Measurements from ENCODE around the gene ACAD10.

The ACAD10 gene

DNA sequence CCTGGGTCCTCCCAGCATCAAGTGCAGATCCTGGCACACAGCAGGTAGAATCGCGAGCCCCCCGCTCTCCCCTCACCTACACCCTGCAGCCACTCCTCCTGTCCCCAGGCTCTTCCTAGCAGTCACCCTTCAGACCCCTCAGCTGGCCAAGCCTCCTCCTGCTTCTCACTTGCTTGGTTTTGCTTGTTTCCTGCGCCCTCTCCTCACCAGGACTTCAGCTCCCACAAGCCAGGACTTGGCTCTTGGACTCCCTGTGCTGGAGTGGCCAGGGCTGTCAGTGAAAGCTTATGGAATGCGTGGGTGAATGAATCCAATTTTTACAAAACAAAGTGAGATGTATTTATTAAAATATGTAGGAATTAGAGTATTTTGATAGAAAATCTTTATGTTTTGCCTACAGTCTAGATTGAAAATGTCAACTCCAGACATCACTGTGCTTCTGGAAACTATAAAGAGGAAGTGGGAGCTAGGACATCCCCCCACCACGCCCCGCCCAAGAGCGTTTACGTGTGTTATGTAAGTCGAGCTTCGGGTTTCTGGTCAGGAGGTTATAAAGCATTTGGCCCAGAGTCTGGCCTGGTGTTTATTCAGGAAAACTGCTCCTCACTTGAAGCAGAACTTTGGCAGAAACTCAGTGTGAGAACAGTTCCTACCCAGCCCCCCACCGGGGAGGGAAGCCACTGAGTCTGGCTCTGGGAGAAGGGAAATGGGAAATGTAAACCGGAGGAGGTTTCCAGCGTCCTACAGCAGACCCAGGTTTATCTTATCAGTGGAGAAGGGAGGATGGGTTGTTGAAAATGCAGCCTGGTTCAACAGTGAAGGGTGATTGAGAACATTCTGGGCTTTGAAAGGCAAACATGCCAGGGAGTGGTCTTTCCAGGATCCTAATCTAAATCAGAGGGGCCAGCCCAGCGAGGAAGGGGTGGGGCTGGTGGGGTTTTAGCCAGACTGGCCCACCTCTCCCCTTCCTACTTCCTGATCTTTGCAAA is 89.6 kb downstream of the ACAD10 start:
- DNase-seq (ENCODE audit: low read depth in 3 of 3), result no peak

DNA sequence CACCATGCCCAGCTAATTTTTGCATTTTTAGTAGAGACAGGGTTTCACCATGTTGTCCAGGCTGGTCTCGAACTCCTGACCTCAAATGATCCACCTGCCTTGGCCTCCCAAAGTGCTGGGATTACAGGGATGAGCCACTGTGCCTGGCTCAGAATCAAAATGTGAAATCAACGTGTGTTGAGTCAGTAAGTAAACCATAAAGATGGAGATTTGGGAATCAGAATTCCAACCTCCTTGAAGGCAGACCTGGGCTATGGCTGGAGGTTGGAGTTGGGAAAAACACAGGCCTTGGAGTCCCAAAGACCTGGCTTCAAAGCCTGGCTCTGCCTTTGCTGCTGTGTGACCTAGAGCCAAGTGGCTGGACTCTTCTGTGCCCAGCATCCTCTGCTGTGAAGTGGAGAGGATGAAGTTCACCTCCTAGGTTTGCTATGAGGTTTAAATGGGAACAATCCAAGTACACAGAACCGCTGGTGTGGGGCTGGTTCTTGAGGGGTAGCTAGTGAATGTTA is 91.0 kb downstream of the ACAD10 start:
- DNase-seq (ENCODE audit: low read depth in 3 of 3), result no peak

DNA sequence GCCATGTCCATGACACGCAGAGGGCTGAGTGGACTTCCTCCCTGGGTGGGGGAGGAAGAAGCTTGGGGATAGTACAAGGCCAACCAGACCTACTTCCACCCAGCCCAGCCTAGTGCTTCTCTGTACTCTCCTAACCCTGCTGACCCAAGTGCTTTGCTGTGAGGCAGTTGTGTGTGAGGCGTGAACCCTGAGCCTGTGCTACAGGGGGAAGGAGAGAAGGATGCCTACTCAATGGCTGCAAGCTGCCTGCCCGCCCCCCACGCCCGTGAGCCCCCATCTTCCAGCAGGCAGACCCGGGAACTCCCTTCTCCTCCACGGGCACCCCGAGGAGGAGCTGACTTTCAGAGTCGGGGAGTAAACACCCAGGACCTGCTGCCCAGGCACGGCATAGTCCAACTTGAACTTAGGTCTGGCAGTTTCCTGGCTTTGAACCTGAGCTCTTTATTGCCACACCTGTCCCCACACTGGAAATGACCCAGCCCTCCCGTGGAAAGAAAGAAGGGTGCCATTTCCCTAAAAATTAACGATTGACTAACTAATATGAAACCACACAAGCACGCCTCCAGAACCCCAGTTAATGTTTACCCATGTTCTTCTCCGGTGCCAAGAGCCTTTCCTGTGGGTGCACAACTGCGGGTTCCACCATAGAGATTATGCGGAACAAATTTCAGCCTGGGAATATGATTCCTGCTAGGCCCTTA is 91.6 kb downstream of the ACAD10 start:
- no peak for DNase-seq (ENCODE audit: low read depth in 3 of 3)

DNA sequence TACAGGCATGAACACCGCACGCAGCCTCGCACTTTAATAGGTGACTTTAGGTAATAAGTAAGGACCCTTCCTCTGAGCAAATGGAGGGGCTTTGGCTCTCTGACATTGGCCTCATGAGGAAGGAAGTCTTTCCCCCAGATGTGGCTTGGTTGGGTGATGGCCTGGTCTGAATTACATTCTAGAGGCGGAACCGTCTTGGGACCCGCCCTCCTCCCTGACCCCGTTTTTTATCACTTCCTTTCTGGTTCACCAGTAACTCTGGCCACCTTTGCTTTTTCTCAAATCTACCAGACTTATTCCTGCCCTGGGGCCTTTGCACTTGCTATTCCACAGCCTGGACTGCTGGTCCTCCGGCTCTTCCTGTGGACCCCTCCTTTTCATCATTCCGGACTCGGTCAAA is 94.3 kb downstream of the ACAD10 start:
- DNase-seq (ENCODE audit: low read depth in 3 of 3), result no peak

DNA sequence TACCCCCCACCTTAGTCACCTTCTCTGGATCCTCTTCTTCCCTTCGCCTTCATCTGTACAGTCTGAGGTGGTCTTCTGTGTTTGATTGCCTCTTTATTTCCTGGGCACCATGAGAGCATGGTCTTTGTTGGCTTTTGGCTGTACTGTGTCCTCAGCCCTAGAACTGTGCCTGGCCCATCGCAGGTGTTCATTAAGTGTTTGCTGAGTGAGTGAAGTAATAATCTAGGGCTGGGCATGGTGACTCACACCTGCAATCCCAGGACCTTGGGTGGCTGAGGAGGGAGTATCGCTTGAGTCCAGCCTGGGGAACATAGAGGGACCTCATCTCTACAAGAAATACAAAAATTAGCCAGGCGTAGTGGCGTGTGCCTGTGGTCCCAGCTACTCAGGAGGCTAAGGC is 94.8 kb downstream of the ACAD10 start:
- no peak for DNase-seq (ENCODE audit: low read depth in 3 of 3)

DNA sequence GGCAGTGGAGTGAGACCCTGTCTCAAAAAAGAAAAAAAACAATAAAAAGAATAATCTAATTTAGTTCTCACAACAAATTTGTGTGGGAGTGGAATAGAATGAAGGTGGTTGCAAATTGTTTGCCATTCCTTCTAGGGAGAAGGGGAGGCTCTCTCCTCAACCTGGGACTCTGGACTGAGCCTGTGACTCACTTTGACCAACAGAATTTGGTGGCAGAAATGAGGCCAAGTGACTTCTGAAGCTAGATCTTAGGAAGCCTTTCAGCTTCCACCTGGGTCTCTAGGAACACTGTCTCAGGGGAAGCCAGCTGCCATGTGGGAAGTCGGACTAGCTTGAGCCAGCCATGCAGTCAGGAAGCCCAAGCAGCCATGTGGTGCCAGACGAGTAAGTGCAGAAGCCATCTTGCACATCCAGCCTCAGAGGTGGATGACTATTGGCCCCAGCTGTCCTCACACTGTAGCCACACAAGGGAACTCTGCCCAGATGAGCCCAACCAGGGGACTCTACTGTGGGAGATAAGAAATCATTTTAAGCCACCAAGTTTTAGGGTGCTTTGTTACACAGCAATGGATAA is 95.3 kb downstream of the ACAD10 start:
- no peak for DNase-seq (ENCODE audit: low read depth in 3 of 3)

DNA sequence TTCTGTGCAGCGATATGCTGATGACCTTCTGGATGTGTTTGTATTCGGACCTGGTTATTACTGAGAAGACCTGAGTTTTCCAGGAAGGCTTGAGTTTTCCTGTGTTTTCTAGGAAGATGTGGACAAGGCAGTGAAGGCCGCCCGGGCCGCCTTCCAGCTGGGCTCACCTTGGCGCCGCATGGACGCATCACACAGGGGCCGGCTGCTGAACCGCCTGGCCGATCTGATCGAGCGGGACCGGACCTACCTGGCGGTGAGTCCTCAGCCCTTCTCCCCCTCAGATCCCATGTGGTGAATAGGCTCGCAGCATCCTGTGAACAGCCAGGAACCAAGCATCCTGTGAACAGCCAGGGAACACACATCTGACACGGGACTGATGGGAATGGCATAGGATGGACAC is 97.2 kb downstream of the ACAD10 start:
- no peak for DNase-seq (ENCODE audit: low read depth in 3 of 3)

DNA sequence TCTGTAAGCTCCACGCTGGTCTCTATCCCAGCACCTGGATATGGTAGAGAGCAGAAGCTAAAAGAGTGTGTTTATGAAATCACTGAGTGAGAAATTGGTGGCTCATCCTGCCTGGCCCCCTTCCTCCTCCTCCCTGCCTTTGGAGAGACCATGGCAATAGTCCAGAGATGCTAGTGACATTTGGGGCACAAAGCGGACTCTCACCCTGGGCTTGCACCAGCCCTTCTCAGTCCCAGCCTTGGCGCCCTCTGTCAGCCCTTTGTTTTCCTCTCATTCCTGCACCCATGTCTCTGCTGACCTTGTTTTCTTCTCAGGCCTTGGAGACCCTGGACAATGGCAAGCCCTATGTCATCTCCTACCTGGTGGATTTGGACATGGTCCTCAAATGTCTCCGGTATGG is 99.1 kb downstream of the ACAD10 start:
- no peak for DNase-seq (ENCODE audit: low read depth in 3 of 3)

DNA sequence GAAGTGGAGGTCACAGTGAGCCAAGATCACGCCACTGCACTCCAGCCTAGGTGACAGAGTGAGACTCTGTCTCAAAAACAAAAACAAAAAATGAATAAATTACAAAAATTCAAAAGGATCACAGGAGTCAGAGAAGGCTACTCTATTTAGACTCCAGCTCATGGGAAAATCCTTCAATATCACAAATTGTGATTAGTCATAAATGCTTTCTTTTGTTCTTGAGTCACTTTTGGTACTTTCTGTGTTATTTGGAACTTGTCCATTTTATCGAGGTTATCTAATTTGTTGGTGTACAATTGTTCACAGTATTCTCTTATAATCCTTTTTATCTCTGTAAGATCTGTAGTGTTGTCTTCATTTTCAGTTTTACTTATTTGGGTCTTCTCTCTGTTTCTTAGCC is 99.8 kb downstream of the ACAD10 start:
- no peak for DNase-seq (ENCODE audit: low read depth in 3 of 3)

DNA sequence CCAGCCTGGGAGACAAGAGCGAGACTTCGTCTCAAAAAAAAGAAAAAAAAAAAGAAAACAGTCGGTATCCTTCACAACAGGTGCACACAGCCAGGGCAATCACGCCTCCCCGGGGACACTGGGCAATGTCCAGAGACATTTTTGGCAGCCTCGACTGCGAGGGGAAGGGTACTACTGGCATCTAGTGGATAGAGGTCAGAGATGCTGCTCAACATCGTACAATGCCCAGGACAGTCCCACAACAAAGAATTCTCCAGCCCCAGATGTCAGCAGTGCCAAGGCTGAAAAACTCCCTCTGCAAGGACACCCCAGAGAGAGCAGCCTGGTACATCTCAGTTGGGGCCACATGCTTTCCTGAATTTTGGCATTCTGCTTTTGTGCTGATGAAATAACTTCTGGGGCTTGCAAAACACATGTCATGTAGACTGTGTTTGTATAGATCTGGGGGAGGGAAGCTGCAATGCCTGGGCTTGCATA is 102.4 kb downstream of the ACAD10 start:
- DNase-seq (ENCODE audit: low read depth in 3 of 3), result no peak

DNA sequence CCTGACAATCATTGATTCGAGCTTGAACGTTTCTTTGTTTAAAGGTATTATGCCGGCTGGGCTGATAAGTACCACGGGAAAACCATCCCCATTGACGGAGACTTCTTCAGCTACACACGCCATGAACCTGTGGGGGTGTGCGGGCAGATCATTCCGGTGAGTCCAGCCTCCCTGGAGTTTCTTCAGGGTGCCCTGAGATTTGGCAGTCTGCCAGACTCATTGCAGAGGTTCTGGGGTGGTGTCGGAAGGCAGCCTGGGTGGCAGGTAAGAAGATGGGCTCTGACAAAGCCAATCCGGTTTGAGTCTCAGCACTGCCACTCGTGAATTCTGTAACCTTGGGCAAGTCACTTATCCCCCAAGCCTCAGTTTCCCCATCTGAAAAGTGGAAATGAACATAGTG is 103.9 kb downstream of the ACAD10 start:
- no peak for DNase-seq (ENCODE audit: low read depth in 3 of 3)

DNA sequence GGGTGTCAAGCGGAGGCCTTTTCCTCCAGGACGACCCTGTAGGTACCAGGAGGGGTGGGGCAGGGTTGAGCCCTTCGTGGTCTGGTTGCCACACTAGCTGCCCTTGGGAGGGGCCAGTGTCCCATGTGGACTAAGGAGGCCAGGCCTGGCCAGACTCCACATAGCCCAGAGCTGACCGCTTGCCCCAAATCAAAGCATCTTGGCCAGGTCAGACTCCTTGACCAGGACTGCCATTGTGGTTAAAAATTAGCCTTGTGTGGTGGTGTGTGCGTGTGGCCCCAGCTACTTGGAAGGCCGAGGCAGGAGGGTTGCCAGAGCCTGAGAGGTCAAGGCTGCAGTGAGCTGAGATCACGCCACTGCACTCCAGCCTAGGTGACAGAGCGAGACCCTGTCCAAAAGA is 105.7 kb downstream of the ACAD10 start:
- DNase-seq (ENCODE audit: low read depth in 3 of 3), result no peak

DNA sequence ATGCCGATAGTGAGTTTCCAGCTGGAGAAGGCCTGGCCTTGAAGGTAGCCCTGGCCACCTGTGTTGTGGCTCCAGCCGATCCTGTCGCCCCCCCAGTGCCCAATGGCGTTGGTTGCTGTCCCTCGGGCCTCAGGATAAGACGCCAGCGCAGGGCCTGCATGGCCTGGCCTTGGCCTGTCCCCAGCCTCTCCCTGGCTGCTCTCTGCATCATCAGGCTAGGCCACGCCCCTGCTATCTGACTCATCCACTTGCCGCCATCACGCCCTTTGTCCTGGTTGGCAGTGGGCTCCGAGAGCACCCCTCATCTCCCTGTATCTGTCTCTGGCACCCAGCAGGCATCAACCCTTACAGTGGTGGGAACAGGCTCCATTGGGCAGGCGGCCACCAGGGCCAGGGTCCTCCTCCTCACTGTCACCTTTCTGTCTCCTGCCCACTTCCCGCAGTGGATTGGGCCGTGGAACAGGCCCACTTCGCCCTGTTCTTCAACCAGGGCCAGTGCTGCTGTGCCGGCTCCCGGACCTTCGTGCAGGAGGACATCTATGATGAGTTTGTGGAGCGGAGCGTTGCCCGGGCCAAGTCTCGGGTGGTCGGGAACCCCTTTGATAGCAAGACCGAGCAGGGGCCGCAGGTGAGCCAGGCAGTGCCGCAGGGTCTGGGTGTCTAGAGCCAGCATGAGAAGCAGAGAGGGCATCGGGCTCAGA is 106.5 kb downstream of the ACAD10 start:
- no peak for DNase-seq (ENCODE audit: low read depth in 3 of 3)

DNA sequence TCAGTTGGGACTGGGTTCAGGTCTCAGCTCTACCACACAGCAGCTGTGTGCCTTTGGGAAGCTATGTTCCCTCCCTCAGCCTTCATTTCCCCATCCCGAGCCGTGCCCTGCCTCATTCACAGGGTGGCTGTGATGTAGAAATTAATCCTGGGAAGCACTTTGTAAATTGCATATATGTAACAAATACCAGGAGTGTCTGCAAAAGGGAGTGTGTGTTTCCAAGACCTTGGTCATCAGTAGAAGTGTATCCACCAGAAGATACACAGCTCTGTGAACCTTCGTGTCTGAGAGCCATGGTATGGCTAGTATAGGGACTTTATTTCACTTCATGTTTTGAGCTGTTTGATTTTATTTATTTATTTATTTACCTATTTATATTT is 107.0 kb downstream of the ACAD10 start:
- no peak for DNase-seq (ENCODE audit: low read depth in 3 of 3)

DNA sequence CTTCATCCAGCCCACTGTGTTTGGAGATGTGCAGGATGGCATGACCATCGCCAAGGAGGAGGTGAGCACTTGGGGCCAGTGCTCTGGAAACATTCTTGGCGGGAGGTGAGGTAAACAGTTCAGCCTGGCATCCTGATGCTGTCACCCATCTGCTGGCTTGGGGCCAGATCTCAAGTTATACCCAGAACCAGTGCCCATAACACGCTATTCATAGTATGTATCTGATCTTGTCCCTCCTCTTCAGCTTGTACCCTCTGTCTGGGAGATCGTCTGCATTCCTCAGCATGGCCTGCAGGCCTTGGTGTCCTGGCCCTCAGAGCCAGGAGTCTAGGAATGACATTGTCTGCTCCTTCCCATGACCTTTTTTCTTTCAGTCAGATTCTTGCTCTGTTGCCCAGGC is 112.3 kb downstream of the ACAD10 start:
- DNase-seq (ENCODE audit: low read depth in 3 of 3), result no peak

DNA sequence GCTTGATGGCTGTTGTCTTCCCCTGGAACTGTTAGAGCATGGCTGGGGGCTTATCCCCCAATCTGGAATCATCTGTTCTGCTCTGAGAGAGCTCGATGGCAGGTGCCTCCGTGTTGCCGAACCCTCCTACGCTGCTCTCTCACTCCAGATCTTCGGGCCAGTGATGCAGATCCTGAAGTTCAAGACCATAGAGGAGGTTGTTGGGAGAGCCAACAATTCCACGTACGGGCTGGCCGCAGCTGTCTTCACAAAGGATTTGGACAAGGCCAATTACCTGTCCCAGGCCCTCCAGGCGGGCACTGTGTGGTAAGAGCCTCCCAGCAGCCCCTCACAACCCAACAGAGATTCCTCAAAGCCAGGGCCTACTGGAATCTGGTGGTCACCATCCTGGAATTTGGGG is 113.9 kb downstream of the ACAD10 start:
- no peak for DNase-seq (ENCODE audit: low read depth in 3 of 3)

DNA sequence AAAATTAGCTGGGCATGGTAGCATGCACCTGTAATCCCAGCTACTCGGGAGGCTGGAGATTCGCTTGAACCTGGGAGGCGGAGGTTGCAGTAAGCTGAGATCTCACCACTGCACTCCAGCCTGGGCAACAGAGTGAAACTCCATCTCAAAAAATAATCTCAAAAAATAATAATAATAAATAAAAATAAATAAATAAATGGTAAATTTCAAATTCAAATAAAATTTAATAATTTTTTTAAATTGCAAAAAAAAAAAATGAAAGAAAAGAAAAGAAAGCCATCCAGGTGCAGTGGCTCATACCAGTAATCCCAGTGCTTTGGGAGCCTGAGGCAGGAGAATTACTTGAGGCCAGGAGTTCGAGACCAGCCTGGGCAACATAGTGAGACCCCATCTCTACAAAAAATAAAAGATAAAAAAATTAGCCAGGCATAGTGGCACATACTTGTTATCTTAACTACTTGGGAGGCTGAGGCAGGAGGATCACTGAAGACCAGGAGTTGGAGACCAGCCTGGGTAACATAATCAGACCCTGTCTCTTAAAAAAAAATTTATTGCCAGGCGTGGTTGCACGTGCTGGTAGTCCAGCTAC is 117.3 kb downstream of the ACAD10 start:
- no peak for DNase-seq (ENCODE audit: low read depth in 3 of 3)

DNA sequence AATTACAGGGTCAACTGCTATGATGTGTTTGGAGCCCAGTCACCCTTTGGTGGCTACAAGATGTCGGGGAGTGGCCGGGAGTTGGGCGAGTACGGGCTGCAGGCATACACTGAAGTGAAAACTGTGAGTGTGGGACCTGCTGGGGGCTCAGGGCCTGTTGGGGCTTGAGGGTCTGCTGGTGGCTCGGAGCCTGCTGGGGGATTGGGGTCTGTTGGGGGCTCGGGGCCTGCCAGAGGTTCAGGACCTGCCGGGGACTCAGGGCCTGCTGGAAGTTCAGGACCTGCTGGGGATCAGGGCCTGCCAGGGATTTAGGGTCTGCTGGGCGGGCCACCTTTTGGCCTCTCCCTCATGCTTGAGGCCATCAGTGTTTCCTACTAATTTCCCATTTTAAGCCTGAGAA is 118.0 kb downstream of the ACAD10 start:
- no peak for DNase-seq (ENCODE audit: low read depth in 3 of 3)

DNA sequence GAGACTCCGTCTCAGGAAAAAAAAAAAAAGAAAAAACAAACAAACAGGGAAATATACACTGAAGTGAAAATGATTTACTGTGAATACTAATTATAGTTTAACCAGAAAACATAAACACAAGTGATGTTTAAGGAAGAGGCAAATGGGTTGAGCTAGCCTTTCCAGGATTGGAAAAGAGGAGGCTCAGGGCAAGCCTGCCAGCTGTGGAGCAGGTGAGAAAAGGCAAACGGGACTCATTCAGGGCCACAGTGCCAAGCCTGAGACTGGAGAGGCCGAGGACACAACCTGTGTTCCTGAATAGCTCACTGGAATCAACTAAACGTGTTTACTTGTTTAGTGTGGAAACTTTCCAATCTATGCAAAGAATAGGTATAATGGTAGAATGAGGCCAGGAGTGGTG is 120.5 kb downstream of the ACAD10 start:
- DNase-seq (ENCODE audit: low read depth in 3 of 3), result no peak
